ENCODE data around the gene CD53. TPM values are rescaled to one million over a fixed set of nuclear protein-coding genes. Genes with fewer than 3 reads are reported as not detected.

Gene CD53
- total and polyA plus RNA-seq, 2 of the 4 experiments (the other 2 are of a cell fraction): not detected

DNA sequence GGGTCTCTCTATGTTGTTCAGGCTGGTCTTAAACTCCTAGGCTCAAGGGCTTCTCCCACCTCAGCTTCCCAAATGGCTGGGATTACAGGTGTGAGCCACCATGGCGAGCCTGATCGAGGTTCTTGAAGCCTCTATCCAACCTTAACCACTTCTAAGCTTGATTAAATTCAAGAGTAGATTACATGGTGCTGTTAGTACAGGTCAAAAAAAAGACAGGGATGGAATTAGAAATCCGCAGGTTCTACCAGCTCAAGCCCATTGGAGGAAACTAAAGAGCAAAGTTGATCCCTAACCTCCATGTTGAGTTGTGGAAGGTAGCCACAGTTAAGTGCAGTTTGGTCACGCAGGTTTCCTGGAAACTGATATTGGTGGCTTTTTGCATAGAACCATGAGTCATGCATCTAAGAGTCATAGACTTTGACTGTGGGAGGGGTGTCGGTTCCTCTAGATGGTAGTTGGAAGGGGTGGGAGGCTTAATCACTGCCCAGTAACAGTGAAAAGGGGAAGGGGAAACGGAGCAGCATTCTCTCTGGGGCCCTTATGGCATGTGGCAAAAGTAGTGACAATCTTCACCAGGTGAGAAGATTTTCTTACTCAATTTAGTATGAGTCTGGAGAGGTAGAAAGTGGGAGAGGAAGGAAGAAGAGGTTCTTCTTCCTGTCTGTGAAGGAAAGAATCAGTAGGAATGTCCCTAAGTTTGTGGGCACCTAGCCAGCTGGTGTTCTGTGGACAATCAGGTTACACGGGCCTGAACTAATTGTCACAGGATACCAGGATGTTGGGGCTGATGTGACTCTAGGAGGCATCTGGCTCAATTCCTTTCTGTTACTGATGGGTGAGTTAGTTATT is 7.0 kb downstream of the CD53 start:
- Histone ChIP-seq H3K14ac (replicated peaks; ENCODE audit: low read depth, low read length) (no peak overlapping the region), H3K36me3 (ENCODE audit: control insufficient read depth, insufficient read depth, low read length) (no peaks in the 10 kb centered on the region), H4K8ac (ENCODE audit: low read depth in 2 of 2, low read length in 2 of 2) (no peak overlapping the region), H2AK5ac (ENCODE audit: low read depth, low read length) (no peak overlapping the region), H4K91ac (ENCODE audit: insufficient read depth, low read depth, low read length) (no peak overlapping the region), H4K5ac (ENCODE audit: low read depth, low read length) (no peak overlapping the region), H3K23ac (ENCODE audit: low read depth, low read length) (no peak overlapping the region), H3K9me3 (ENCODE audit: control insufficient read depth, insufficient read depth, low read length) (no peaks in the 10 kb centered on the region), H3K79me1 (ENCODE audit: low read depth in 1 of 2, low read length in 2 of 2) (no peaks in the 10 kb centered on the region), H2BK20ac (ENCODE audit: low read depth, low read length) (no peak overlapping the region), H3K4me2 (ENCODE audit: low read depth, low read length) (no peak overlapping the region), H3K9ac (ENCODE audit: low read depth, low read length) (no peak overlapping the region), H3K18ac (ENCODE audit: low read depth, low read length) (no peak overlapping the region), H3K4me1 (ENCODE audit: control insufficient read depth, insufficient read depth, low read length) (no peaks in the 10 kb centered on the region), H3K27ac (ENCODE audit: insufficient read depth, low read length) (no peak overlapping the region), H2BK5ac (ENCODE audit: low read depth, low read length, poor library complexity, severe bottlenecking) (no peak overlapping the region), H4K20me1 (ENCODE audit: insufficient read depth, low read length) (no peaks in the 10 kb centered on the region), H3K56ac (ENCODE audit: extremely low read depth, insufficient read depth, low read length) (no peak overlapping the region), H3K4ac (ENCODE audit: low read depth, low read length) (no peak overlapping the region), H2AK9ac (replicated peaks; ENCODE audit: low read depth, low read length, poor library complexity) (no peak overlapping the region), H3K4me3 (ENCODE audit: insufficient read depth, low read depth, low read length) (no peak overlapping the region), H2AFZ (replicated peaks; ENCODE audit: low read length, poor library complexity) (no peak overlapping the region), H3K9me1 (ENCODE audit: insufficient read depth, low read length) (no peaks in the 10 kb centered on the region), H2BK120ac (ENCODE audit: low read depth, low read length) (no peak overlapping the region), H3K27me3 (ENCODE audit: control insufficient read depth, insufficient read depth, low read length) (no peaks in the 10 kb centered on the region), H2BK15ac (ENCODE audit: low read depth, low read length) (no peak overlapping the region)
- no peak for ATAC-seq (ENCODE audit: low read depth)
- DNase-seq: no peak
- dilution Hi-C loops (cut with HindIII; ENCODE audit: low sequenced_read_pairs, unreplicated experiment) (no loop called here), in situ Hi-C loops (cut with MboI; ENCODE audit: low sequenced_read_pairs) (no loop called here), intact Hi-C loops (cut with micrococcal nuclease) (no loop called here)
- ChIA-PET CTCF (interaction anchor here (0.6 kb wide), 1 partner anchor 55 kb away, joined by 3 read pairs; no protein-coding TSS in a partner anchor), POLR2A (ENCODE audit: unreplicated experiment) (no interaction called here)
- BruUV-seq (replicated peaks): no TSS peak
- TF ChIP-seq NFE2L2 (IDR thresholded peaks at IDR 0.05; ENCODE audit: low read depth, low read length) (no peak), RFX5 (IDR thresholded peaks at IDR 0.05; ENCODE audit: low read depth, low read length) (no peak), FOS (IDR thresholded peaks at IDR 0.05; ENCODE audit: low read depth, low read length) (no peak), CEBPB (IDR thresholded peaks at IDR 0.05; ENCODE audit: low read depth, low read length) (no peak), BHLHE40 (IDR thresholded peaks at IDR 0.05; ENCODE audit: low read depth, low read length) (no peak), RAD21 (IDR thresholded peaks at IDR 0.05; ENCODE audit: low read length) (no peak), MAFK (IDR thresholded peaks at IDR 0.05; ENCODE audit: low read depth, low read length) (no peak), MAZ (IDR thresholded peaks at IDR 0.05; ENCODE audit: borderline replicate concordance, low read depth, low read length) (no peak), USF2 (IDR thresholded peaks at IDR 0.05; ENCODE audit: low read depth, low read length) (no peak), POLR2A (IDR thresholded peaks at IDR 0.05; ENCODE audit: low read depth, low read length) (no peak), CTCF (conservative IDR thresholded peaks at IDR 0.05; ENCODE audit: low read depth, low read length) (no peak), CHD1 (IDR thresholded peaks at IDR 0.05; ENCODE audit: low read depth, low read length) (no peak), RCOR1 (IDR thresholded peaks at IDR 0.05; ENCODE audit: insufficient replicate concordance, low read length) (no peak)
- TF ChIP-seq, protein P1, sequence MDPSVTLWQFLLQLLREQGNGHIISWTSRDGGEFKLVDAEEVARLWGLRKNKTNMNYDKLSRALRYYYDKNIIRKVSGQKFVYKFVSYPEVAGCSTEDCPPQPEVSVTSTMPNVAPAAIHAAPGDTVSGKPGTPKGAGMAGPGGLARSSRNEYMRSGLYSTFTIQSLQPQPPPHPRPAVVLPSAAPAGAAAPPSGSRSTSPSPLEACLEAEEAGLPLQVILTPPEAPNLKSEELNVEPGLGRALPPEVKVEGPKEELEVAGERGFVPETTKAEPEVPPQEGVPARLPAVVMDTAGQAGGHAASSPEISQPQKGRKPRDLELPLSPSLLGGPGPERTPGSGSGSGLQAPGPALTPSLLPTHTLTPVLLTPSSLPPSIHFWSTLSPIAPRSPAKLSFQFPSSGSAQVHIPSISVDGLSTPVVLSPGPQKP (IDR thresholded peaks at IDR 0.05; ENCODE audit: borderline replicate concordance, low read depth, low read length): no peak
- whole genome bisulfite sequencing, 2 experiments (ENCODE audit: extremely low coverage in 2 of 2, insufficient read length in 1 of 2): 60% methylated on average over 1 of the region's 7 CpGs; no CpG with 5 or more reads in 1 of the 2 experiments

All from IMR-90 (cell line).